ENCODE measurements around the gene TSEN15.

The TSEN15 gene

DNA sequence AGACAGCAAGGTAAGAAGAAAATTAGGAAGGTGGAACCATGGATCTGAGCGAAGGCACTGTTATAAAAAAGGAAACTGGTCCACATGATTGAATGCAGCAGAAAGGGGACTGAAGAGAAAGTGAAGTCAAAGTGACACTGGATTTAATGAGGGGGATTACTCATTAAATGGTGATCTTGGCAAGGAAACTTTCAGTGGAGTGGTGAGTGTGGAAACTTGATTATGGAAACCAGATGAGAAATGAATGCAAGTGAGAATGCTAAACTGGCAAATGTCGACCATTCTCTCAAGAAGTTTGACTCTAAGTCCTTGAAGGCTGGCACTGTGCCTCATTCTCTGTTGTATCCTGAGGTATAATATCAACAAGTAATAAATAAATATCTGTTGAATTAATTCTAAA is 37.3 kb upstream of the TSEN15 start:
- no peak overlapping the region for H3K4ac ChIP-seq (ENCODE audit: low read depth, low read length)
- H3K4me1 ChIP-seq (ENCODE audit: control insufficient read depth, low read depth, low read length), result no peaks in the 10 kb centered on the region
- no peaks in the 10 kb centered on the region for H3K79me2 ChIP-seq (ENCODE audit: control insufficient read depth, insufficient read depth, low read length)
- H2AK5ac ChIP-seq (ENCODE audit: low read length), result no peak overlapping the region
- H3K27ac ChIP-seq (ENCODE audit: low read depth, low read length), result no peak overlapping the region
- no CpG with 5 or more reads among the region's 2 CpGs for WGBS (ENCODE audit: extremely low coverage, insufficient coverage, low lambda C conversion rate)
- no peak overlapping the region for H3K56ac ChIP-seq (ENCODE audit: low read length)
- no peak overlapping the region for H2BK120ac ChIP-seq (ENCODE audit: low read depth, low read length)
- no peak overlapping the region for H2BK5ac ChIP-seq (ENCODE audit: low read length)
- no peak for DNase-seq
- H3K9ac ChIP-seq (ENCODE audit: low read length), result no peak overlapping the region
- no peaks in the 10 kb centered on the region for H3K27me3 ChIP-seq (ENCODE audit: insufficient read depth, low read length, poor library complexity)
- no peaks in the 10 kb centered on the region for H3K79me1 ChIP-seq (ENCODE audit: low read length)
- H4K5ac ChIP-seq (ENCODE audit: low read length), result no peak overlapping the region
- no peak overlapping the region for H3K4me3 ChIP-seq (ENCODE audit: low read length)
- no peak overlapping the region for H3K18ac ChIP-seq (ENCODE audit: low read length)
- H3K36me3 ChIP-seq (ENCODE audit: control insufficient read depth, insufficient read depth, low read length), result no peaks in the 10 kb centered on the region
- no peak overlapping the region for H4K8ac ChIP-seq (ENCODE audit: low read depth, low read length)
- no peak overlapping the region for H3K23ac ChIP-seq (ENCODE audit: low read length)
- no peak overlapping the region for H2BK15ac ChIP-seq (replicated peaks; ENCODE audit: low read depth)
- no peak overlapping the region for H3K4me2 ChIP-seq (ENCODE audit: low read length)

DNA sequence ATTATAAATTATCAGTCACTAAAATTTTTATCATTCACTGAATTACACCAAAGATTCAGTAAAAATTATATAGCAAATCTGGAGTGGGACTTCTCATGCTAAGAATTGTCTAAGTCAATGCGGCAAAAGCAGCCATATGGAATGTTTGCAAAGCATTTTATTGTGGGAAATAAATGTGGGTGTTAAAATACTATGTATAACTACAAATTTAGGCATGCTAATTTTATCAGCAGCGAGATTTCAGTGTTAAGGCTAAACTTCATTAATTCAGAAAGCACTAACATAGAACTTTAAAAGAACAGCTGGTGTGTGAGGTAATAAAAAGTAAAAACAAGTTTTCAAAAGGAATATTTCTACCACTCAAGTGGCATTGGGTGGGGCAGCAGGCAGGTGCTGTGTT is 35.4 kb upstream of the TSEN15 start:
- no peak overlapping the region for H3K56ac ChIP-seq (ENCODE audit: low read length)
- H3K79me1 ChIP-seq (ENCODE audit: low read length), result no peaks in the 10 kb centered on the region
- H4K5ac ChIP-seq (ENCODE audit: low read length), result no peak overlapping the region
- H3K4me1 ChIP-seq (ENCODE audit: control insufficient read depth, low read depth, low read length), result no peaks in the 10 kb centered on the region
- no peak overlapping the region for H3K9ac ChIP-seq (ENCODE audit: low read length)
- no peak overlapping the region for H3K4me2 ChIP-seq (ENCODE audit: low read length)
- H3K79me2 ChIP-seq (ENCODE audit: control insufficient read depth, insufficient read depth, low read length), result no peaks in the 10 kb centered on the region
- H4K8ac ChIP-seq (ENCODE audit: low read depth, low read length), result no peak overlapping the region
- no peak overlapping the region for H3K18ac ChIP-seq (ENCODE audit: low read length)
- no peak overlapping the region for H2BK5ac ChIP-seq (ENCODE audit: low read length)
- H2AK5ac ChIP-seq (ENCODE audit: low read length), result no peak overlapping the region
- no peak overlapping the region for H3K4ac ChIP-seq (ENCODE audit: low read depth, low read length)
- no peak overlapping the region for H3K4me3 ChIP-seq (ENCODE audit: low read length)
- no peaks in the 10 kb centered on the region for H3K27me3 ChIP-seq (ENCODE audit: insufficient read depth, low read length, poor library complexity)
- WGBS (ENCODE audit: extremely low coverage, insufficient coverage, low lambda C conversion rate), result no CpG with 5 or more reads among the region's 2 CpGs
- no peak overlapping the region for H2BK15ac ChIP-seq (replicated peaks; ENCODE audit: low read depth)
- no peaks in the 10 kb centered on the region for H3K36me3 ChIP-seq (ENCODE audit: control insufficient read depth, insufficient read depth, low read length)
- H3K23ac ChIP-seq (ENCODE audit: low read length), result no peak overlapping the region
- no peak overlapping the region for H3K27ac ChIP-seq (ENCODE audit: low read depth, low read length)
- no peak for DNase-seq
- H2BK120ac ChIP-seq (ENCODE audit: low read depth, low read length), result no peak overlapping the region

DNA sequence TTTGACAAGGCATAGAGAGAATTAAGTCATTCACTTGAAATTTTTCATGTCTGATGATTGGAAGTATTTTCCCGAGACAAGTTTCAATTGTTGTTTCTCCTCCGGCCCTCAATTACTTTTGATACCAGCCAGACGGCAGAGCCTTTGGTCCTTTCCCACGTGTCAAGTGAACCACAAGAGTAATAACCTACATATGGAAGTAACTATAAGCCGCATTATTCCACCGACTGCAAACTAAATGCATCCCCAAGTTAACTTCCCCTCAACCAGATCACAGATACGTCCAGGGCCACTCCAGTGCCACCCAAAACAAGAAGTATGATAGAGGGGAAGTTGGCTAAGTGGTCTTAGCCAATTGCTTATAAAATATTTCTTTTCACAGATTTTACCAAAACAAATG is 34.2 kb upstream of the TSEN15 start:
- no peak overlapping the region for H2BK120ac ChIP-seq (ENCODE audit: low read depth, low read length)
- no peak overlapping the region for H4K5ac ChIP-seq (ENCODE audit: low read length)

DNA sequence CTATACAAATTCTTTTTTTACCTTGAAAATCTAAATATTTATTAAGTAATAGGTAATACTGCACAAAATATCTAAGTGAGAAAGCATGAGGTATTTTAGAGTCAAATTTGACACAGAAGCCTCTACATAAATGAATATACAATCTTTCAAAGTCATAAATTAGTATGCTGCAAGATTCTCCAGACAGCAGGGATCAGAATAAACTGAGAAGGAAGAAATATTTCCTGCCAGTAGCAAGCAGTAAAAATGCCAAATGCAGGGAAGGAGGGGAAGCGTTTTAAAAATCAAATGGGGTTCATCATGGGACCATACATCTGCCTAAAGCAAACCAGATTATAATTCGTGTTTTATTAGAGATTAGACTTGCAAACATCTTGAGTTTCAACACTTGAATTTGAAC is 32.9 kb upstream of the TSEN15 start:
- Histone ChIP-seq H3K56ac (ENCODE audit: low read length) (no peak overlapping the region), H3K4me1 (ENCODE audit: control insufficient read depth, low read depth, low read length) (no peaks in the 10 kb centered on the region), H3K79me1 (ENCODE audit: low read length) (no peaks in the 10 kb centered on the region), H3K27me3 (ENCODE audit: insufficient read depth, low read length, poor library complexity) (no peaks in the 10 kb centered on the region), H3K4ac (ENCODE audit: low read depth, low read length) (no peak overlapping the region), H3K36me3 (ENCODE audit: control insufficient read depth, insufficient read depth, low read length) (no peaks in the 10 kb centered on the region), H3K4me2 (ENCODE audit: low read length) (no peak overlapping the region), H3K9ac (ENCODE audit: low read length) (no peak overlapping the region), H3K79me2 (ENCODE audit: control insufficient read depth, insufficient read depth, low read length) (no peaks in the 10 kb centered on the region), H2BK120ac (ENCODE audit: low read depth, low read length) (no peak overlapping the region), H4K5ac (ENCODE audit: low read length) (no peak overlapping the region), H2BK5ac (ENCODE audit: low read length) (no peak overlapping the region), H3K23ac (ENCODE audit: low read length) (no peak overlapping the region), H2BK15ac (replicated peaks; ENCODE audit: low read depth) (no peak overlapping the region), H4K8ac (ENCODE audit: low read depth, low read length) (no peak overlapping the region), H3K27ac (ENCODE audit: low read depth, low read length) (no peak overlapping the region), H3K18ac (ENCODE audit: low read length) (no peak overlapping the region), H2AK5ac (ENCODE audit: low read length) (no peak overlapping the region), H3K4me3 (ENCODE audit: low read length) (no peak overlapping the region)
- no peak for DNase-seq
- WGBS (ENCODE audit: extremely low coverage, insufficient coverage, low lambda C conversion rate), result no CpG with 5 or more reads among the region's 2 CpGs

More for the DNA sequence above, 34.2 kb upstream of the TSEN15 start:
- Histone ChIP-seq H2AK5ac (ENCODE audit: low read length) (no peak overlapping the region), H2BK5ac (ENCODE audit: low read length) (no peak overlapping the region), H3K23ac (ENCODE audit: low read length) (no peak overlapping the region), H3K79me1 (ENCODE audit: low read length) (no peaks in the 10 kb centered on the region), H3K18ac (ENCODE audit: low read length) (no peak overlapping the region), H4K8ac (ENCODE audit: low read depth, low read length) (no peak overlapping the region), H3K4me3 (ENCODE audit: low read length) (no peak overlapping the region), H2BK15ac (replicated peaks; ENCODE audit: low read depth) (no peak overlapping the region), H3K56ac (ENCODE audit: low read length) (no peak overlapping the region), H3K79me2 (ENCODE audit: control insufficient read depth, insufficient read depth, low read length) (no peaks in the 10 kb centered on the region), H3K27me3 (ENCODE audit: insufficient read depth, low read length, poor library complexity) (no peaks in the 10 kb centered on the region), H3K4me1 (ENCODE audit: control insufficient read depth, low read depth, low read length) (no peaks in the 10 kb centered on the region), H3K4me2 (ENCODE audit: low read length) (no peak overlapping the region), H3K9ac (ENCODE audit: low read length) (no peak overlapping the region), H3K27ac (ENCODE audit: low read depth, low read length) (no peak overlapping the region), H3K4ac (ENCODE audit: low read depth, low read length) (no peak overlapping the region), H3K36me3 (ENCODE audit: control insufficient read depth, insufficient read depth, low read length) (no peaks in the 10 kb centered on the region)
- no peak for DNase-seq
- no CpG with 5 or more reads among the region's 7 CpGs for WGBS (ENCODE audit: extremely low coverage, insufficient coverage, low lambda C conversion rate)

DNA sequence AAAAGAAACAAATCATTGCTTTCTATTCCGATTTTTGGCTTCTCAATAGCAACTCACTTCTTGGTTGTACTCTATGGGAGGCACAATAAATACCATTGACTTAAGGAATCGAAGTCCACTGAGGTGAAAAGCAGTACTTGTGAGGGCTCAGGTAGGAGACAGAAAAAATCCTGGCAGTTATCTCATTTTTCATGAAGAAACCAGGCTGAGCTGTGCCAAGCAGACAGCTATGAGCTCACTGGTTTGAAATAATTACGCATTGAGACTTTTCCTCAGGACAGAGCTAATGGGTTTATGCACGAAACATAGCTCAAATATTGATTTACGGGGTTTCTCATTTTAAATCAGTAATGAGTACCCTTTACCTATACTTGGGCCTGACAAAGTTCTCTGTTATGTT is 32.5 kb upstream of the TSEN15 start:
- Histone ChIP-seq H2BK5ac (ENCODE audit: low read length) (no peak overlapping the region), H3K79me2 (ENCODE audit: control insufficient read depth, insufficient read depth, low read length) (no peaks in the 10 kb centered on the region), H3K56ac (ENCODE audit: low read length) (no peak overlapping the region), H4K5ac (ENCODE audit: low read length) (no peak overlapping the region), H3K4me3 (ENCODE audit: low read length) (no peak overlapping the region), H3K23ac (ENCODE audit: low read length) (no peak overlapping the region), H3K4me2 (ENCODE audit: low read length) (no peak overlapping the region), H3K18ac (ENCODE audit: low read length) (no peak overlapping the region), H3K27ac (ENCODE audit: low read depth, low read length) (no peak overlapping the region), H2AK5ac (ENCODE audit: low read length) (no peak overlapping the region), H2BK120ac (ENCODE audit: low read depth, low read length) (no peak overlapping the region), H3K4me1 (ENCODE audit: control insufficient read depth, low read depth, low read length) (no peaks in the 10 kb centered on the region), H3K79me1 (ENCODE audit: low read length) (no peaks in the 10 kb centered on the region), H3K9ac (ENCODE audit: low read length) (no peak overlapping the region), H4K8ac (ENCODE audit: low read depth, low read length) (no peak overlapping the region), H2BK15ac (replicated peaks; ENCODE audit: low read depth) (no peak overlapping the region), H3K4ac (ENCODE audit: low read depth, low read length) (no peak overlapping the region), H3K27me3 (ENCODE audit: insufficient read depth, low read length, poor library complexity) (no peaks in the 10 kb centered on the region), H3K36me3 (ENCODE audit: control insufficient read depth, insufficient read depth, low read length) (no peaks in the 10 kb centered on the region)
- DNase-seq, result no peak
- WGBS (ENCODE audit: extremely low coverage, insufficient coverage, low lambda C conversion rate), result no CpG with 5 or more reads among the region's 5 CpGs

DNA sequence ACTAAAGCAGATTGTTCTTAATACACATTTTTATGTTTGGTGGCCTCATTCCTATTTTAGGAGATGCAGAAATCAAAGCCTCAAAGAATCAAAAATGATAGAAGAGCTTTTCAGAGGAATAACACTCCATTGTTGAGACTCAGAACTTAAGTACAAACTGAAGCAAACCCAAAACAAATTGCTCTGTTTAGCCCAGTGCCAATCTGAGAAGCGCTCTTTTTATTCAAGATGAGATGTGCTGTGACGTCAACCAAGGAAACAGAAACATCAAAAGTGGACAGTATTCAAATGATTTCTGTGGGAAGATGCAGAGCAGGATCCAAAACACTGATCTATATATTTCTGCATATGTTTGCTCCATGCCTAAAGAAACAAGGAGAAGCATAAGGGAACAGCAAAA is 32.0 kb upstream of the TSEN15 start:
- Histone ChIP-seq H2AK5ac (ENCODE audit: low read length) (no peak overlapping the region), H3K27ac (ENCODE audit: low read depth, low read length) (no peak overlapping the region), H3K4me1 (ENCODE audit: control insufficient read depth, low read depth, low read length) (no peaks in the 10 kb centered on the region), H2BK15ac (replicated peaks; ENCODE audit: low read depth) (no peak overlapping the region), H3K23ac (ENCODE audit: low read length) (no peak overlapping the region), H3K36me3 (ENCODE audit: control insufficient read depth, insufficient read depth, low read length) (no peaks in the 10 kb centered on the region), H2BK5ac (ENCODE audit: low read length) (no peak overlapping the region), H4K8ac (ENCODE audit: low read depth, low read length) (no peak overlapping the region), H3K9ac (ENCODE audit: low read length) (no peak overlapping the region), H3K18ac (ENCODE audit: low read length) (no peak overlapping the region), H3K56ac (ENCODE audit: low read length) (no peak overlapping the region), H4K5ac (ENCODE audit: low read length) (no peak overlapping the region), H2BK120ac (ENCODE audit: low read depth, low read length) (no peak overlapping the region), H3K79me2 (ENCODE audit: control insufficient read depth, insufficient read depth, low read length) (no peaks in the 10 kb centered on the region), H3K79me1 (ENCODE audit: low read length) (no peaks in the 10 kb centered on the region), H3K4me3 (ENCODE audit: low read length) (no peak overlapping the region), H3K27me3 (ENCODE audit: insufficient read depth, low read length, poor library complexity) (no peaks in the 10 kb centered on the region), H3K4me2 (ENCODE audit: low read length) (no peak overlapping the region), H3K4ac (ENCODE audit: low read depth, low read length) (no peak overlapping the region)
- DNase-seq, result no peak
- WGBS (ENCODE audit: extremely low coverage, insufficient coverage, low lambda C conversion rate), result no CpG with 5 or more reads among the region's 2 CpGs
